ENCODE measurements around the gene STX18. TPM values are rescaled to one million over a fixed set of nuclear protein-coding genes. Genes with fewer than 3 reads are reported as not detected.

Gene STX18
- total RNA-seq, 1 donor from 2014 or later, result 36.7 TPM

DNA sequence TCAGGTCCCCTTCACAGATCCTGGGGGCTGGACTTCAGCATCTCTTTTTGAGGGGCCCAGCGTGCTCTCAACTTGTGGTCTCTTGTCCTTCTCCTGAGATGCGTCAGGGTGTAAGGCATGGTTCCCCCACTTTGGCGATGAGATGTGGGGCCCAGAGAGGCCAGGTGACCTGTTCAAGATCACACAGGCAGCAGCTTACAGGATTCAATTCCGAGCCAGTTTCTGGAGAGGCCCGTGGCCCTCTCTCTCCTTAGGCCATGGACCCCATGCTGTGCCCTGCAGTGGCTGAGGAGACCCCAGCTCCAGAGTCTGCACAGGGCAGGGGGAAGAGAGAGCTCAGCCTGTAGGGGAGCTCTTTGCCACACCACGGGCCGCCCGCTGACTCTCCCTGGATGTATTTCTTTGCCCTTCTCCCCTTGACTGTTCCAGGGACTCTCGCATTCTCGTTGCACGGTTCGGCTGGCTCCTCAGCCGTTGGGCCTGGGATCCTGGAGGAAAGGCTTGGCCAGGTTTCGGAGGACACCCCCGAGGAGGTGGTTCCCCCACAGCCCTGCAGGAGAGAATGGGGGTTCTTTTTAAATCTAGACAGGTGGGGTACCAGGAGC is 136.4 kb downstream of the STX18 start:
- DNase-seq (ENCODE audit: extremely low spot score, unreplicated experiment), result no peak
- Mint-ChIP-seq H3K27ac (no peak overlapping the region), H3K4me3 (no peak overlapping the region), H3K27me3 (no peaks in the 10 kb centered on the region), H3K9me3 (no peaks in the 10 kb centered on the region), H3K36me3 (peaks cover 2% of the 10 kb centered on the region), H3K4me1 (ENCODE audit: unreplicated experiment) (no peaks in the 10 kb centered on the region)
- TF ChIP-seq, protein P1, sequence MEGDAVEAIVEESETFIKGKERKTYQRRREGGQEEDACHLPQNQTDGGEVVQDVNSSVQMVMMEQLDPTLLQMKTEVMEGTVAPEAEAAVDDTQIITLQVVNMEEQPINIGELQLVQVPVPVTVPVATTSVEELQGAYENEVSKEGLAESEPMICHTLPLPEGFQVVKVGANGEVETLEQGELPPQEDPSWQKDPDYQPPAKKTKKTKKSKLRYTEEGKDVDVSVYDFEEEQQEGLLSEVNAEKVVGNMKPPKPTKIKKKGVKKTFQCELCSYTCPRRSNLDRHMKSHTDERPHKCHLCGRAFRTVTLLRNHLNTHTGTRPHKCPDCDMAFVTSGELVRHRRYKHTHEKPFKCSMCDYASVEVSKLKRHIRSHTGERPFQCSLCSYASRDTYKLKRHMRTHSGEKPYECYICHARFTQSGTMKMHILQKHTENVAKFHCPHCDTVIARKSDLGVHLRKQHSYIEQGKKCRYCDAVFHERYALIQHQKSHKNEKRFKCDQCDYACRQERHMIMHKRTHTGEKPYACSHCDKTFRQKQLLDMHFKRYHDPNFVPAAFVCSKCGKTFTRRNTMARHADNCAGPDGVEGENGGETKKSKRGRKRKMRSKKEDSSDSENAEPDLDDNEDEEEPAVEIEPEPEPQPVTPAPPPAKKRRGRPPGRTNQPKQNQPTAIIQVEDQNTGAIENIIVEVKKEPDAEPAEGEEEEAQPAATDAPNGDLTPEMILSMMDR (conservative IDR thresholded peaks at IDR 0.05), result no peak

DNA sequence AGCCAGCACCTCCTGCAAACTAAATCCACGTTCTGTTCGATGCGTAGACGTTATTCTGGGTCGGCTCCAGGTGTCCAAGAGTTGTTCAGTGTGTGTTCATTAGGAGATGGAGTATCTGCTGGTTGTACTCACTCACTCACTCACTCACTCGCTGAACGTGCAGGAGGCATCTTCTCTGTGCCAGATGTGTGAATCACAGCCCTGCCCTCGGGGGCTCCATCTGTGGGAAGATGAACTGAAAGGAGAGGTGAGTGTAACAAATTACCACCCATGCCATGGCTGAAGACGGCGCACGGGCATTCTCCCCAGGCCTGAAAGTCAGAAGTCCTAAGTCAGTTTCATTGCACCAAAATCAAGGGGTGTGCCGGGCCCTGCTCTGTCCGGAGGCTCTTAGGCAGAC is 138.9 kb downstream of the STX18 start:
- Mint-ChIP-seq H3K4me1 (ENCODE audit: unreplicated experiment) (no peaks in the 10 kb centered on the region), H3K36me3 (peaks cover 12% of the 10 kb centered on the region), H3K9me3 (no peaks in the 10 kb centered on the region), H3K27me3 (no peaks in the 10 kb centered on the region), H3K4me3 (no peak overlapping the region), H3K27ac (no peak overlapping the region)
- TF ChIP-seq, protein P1 (conservative IDR thresholded peaks at IDR 0.05), result no peak
- no peak for DNase-seq (ENCODE audit: extremely low spot score, unreplicated experiment)

DNA sequence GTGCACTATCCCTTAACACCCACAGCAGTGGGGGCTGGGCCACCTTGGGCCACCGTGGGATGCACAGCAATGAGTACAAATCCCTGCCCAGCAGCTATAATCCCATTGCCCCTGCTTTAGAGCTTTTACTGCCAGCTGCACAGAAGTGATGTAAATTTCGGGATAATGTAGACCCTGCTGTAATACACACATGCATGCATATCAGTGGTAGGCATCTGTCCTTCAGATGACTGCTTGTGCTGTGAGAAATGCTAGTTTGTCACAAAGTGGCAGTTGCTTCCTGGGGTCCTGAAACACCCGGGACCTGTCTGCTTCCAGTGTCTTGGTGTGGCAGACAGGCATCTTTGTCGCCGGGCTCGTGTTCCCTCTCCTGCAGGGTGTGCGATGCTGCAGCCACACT is 140.8 kb downstream of the STX18 start:
- Mint-ChIP-seq H3K4me1 (ENCODE audit: unreplicated experiment) (peaks cover 6% of the 10 kb centered on the region), H3K4me3 (no peak overlapping the region), H3K36me3 (peaks cover 12% of the 10 kb centered on the region), H3K9me3 (no peaks in the 10 kb centered on the region), H3K27ac (no peak overlapping the region), H3K27me3 (no peaks in the 10 kb centered on the region)
- no peak for DNase-seq (ENCODE audit: extremely low spot score, unreplicated experiment)
- TF ChIP-seq, protein P1 (conservative IDR thresholded peaks at IDR 0.05), result no peak

DNA sequence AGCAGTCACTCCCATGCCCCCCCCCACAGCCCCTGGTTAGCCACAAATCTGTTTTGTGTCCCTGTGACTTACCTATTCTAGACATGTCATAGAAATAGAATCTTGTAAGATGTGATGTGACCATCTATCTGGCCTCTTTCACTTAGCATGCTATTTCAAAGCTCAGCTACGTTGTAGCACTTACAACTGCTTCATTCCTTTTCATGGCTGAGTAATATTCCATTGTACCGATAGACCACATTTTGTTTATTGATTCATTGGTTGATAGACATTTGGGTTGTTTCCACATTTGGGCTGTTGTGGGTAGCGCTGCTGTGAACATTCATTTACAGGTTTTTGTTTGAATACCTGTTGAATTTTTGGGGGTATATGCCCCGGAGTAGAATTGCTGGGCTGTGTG is 143.4 kb downstream of the STX18 start:
- Mint-ChIP-seq H3K27ac (no peak overlapping the region), H3K4me1 (ENCODE audit: unreplicated experiment) (peaks cover 13% of the 10 kb centered on the region), H3K4me3 (no peak overlapping the region), H3K9me3 (no peaks in the 10 kb centered on the region), H3K27me3 (no peaks in the 10 kb centered on the region), H3K36me3 (peaks cover 25% of the 10 kb centered on the region)
- DNase-seq (ENCODE audit: extremely low spot score, unreplicated experiment), result no peak
- TF ChIP-seq, protein P1 (conservative IDR thresholded peaks at IDR 0.05), result no peak

DNA sequence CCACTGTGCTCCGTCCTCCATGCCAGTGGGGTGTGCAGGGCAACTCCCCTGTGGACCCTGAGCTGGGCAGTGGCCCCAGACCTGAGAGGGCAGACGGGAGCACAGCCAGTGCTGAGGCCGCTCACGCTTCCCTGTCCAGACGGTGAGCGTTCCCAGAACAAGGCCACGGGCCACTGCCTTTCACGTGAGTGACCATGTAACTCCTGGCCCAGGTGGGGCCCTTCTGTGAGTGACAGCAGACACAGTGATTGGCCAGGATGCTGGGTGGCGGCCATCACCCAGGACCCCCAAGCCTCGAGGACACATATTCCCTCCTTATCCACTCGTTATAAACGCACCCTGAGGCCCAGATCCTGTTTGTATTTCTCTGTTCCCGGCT is 144.4 kb downstream of the STX18 start:
- Mint-ChIP-seq H3K9me3 (no peaks in the 10 kb centered on the region), H3K36me3 (peaks cover 25% of the 10 kb centered on the region), H3K4me1 (ENCODE audit: unreplicated experiment) (peaks cover 13% of the 10 kb centered on the region), H3K27ac (no peak overlapping the region), H3K27me3 (no peaks in the 10 kb centered on the region), H3K4me3 (no peak overlapping the region)
- no peak for DNase-seq (ENCODE audit: extremely low spot score, unreplicated experiment)
- TF ChIP-seq, protein P1 (conservative IDR thresholded peaks at IDR 0.05), result no peak
